GM18907 (cell line): ENCODE results near the gene CENPU.

Source experiments
- ATAC-seq: cut with Tn5 transposase; IDR thresholded peaks from one replicate; pipeline ENCODE4 v1.9.1; 2021; ENCODE audit warnings: mild to moderate bottlenecking, moderate library complexity; ENCODE audit not compliant: unreplicated experiment

The CENPU gene

DNA sequence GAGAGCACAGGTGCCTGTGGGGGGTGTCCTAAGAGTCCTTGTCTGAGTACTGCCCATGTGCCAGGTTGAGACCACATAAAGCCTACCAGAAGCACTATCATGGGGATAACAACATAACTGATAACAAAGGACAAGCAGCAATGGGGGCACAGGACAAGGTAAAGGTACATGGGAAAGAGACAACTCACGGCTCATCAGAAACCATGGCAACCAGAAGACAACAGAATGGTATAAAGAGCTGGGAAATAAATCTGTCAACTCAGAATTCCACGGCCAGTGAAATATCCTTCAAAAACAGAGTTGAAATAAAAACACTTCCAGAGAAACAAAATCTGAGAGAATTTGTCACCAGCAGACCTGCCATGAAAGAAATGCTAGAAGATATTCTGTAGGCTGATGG is 20.0 kb downstream of the CENPU start:
- no peak for ATAC-seq

DNA sequence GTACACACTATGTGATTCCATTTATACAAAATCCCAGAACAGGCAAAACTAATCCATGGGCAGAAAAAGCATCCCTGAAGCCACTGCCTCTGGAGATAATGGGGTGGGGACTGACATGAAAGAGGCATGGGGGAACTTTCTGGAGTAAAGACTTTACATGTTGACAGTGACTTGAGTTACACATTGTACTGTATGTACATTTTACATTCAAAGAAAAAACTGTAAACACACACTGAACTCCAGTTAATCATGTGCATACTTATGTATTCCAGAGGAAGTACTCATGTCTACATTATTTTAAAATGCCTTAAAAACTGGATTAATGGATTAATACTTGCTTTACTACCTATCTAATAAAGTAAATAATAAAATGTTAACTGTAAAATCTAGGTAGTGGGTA is 21.6 kb downstream of the CENPU start:
- ATAC-seq, result no peak

DNA sequence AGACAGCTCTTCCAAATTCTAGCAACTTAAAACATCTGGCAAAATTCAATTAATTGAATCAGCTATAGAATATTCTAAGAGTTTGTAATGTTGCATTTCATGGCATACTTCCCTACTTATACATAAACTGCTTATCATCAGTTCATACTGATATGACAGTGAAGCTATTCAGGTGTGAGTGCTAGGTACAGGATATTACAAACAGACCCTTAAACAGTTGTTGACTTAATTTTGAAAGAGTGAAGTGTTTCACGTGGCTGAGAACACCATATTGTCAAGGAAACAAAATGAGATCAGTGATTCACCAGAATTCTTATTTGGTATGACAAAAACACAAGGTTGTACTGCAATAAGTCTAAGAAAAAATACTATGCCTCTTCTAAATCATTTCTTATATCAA is 27.4 kb downstream of the CENPU start:
- no peak for ATAC-seq

DNA sequence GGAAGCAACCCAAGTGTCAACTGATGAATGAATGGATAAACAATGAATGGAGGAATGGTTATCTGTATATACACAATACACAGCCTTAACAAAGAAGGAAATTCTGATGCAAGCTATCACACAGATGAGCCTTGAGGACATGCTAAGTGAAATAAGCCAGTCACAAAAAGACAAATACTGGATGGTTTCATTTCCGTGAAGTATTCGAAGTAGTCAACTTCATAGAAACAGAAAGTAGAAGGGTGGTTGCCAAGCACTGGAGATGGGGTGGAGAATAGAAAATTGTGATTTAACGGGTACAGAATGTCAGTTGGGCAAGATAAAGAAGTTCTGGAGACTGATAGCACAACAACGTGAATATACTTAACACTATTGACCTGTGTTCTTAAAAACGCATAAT is 28.2 kb downstream of the CENPU start:
- no peak for ATAC-seq

DNA sequence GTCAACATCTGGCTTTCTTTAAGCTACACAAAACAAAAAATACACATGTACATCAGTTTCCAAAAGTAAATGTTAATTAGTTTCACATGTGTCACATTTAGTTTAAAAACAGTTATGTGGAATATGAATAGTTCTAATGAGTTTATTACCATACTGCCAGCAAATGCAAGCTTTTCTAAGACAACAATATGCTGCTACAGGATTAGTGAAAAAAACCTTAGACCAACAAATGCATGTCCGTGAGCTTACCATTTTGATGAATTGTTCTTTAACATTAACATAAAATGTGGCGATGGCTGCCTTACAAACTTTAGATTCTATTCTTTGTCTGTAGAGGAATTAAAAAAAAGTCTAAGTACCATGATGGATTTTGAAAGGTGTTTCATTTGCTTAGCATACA is 31.8 kb downstream of the CENPU start:
- ATAC-seq, result no peak

DNA sequence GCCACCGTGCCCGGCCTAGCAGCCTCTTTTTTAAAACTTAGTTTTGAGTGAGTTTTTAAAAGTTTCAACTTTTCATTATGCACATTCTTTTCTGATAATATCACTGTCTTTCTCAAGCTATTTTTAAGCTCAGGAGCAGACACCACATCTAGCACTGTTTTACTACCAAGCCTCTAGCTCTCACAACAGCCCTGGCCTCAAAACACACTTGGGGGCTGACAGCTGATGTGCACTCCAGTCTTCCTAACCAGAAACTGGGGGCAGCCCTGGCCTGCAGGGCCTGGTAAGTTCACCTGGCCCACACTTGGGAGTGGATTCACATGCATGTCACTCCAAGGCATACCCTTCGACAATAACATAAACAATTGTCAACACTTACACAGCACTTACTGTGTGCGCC is 34.0 kb downstream of the CENPU start:
- no peak for ATAC-seq

DNA sequence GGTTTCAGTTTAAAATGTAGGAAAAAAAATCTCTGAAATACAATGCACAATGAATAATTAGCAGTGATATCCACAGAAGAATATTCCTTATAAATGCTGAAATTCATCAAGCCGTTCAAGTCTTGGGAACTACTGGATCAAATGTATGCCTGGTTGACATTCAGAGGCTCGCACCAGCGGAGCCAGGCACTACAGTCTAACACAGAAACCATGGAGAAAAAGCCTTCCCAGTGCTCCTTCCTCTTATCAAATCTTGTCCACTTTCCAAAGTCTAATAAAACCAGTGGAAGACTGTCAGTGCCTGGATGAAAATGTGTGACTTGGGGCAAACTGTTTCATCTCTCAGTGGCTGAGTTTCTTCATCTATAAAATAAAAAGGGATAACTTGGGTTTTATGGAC is 35.9 kb downstream of the CENPU start:
- no peak for ATAC-seq

- no peak for ATAC-seq
These were observed 38.6 kb downstream of the CENPU start for GRCh38 chr4:184695178-184695896.

GRCh38 chr4:184694412-184694956 is 39.4 kb downstream of the CENPU start:
- ATAC-seq, result no peak

DNA sequence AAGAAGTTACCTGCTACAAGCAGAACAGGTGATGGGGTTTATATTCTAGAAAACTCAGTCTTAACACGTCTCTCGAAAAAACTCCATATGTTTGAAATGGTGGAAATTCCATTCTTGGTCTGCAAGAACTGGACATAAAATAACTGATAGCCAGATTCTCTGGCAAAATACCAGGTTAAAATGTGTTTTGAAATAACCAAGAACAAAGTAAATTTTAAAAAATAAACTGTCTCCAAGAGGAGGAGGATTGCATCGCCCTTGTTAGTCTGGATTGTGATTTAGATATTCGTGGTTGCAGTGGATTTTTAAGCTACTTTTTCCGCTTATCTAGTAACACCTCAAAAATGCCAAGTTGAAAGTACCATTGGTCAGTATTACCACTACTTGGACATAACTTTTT is 40.8 kb downstream of the CENPU start:
- ATAC-seq, result no peak

DNA sequence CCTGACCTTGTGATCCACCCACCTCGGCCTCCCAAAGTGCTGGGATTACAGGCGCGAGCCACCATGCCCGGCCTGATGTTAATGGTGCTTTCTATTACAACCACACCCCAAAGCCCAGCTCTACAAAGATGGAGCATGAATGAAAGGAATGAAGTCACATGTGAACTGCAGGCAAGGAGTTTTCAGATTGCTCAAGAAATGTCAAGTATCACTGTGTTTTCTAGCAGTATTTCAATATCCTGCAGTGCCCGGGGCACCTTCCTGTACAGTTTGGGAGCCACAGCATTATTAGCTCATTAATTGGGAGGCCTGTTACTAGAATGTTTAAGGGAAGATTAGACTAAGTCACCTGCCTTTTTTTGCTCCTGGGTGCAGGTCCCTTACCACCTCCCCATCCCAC is 44.2 kb downstream of the CENPU start:
- no peak for ATAC-seq

DNA sequence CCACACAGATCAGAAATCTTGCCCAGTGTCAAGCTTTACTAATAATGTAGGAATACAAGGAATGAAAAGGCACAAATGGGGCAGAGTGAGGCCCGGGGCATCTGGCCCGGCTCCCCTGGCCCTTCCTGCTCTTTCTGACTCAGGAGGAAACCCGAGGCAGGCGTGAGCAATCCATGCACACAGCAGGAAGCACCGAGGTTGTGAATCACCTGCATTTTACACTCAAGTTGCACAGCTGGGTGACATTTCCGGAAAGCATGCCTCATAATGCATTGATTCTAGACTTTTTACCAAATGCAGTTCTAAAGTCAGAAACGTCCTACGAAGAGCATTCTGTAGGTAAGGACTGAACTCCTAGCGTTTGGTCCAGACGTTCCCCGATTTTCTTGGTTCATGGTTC is 45.4 kb downstream of the CENPU start:
- ATAC-seq, result no peak

GRCh38 chr4:184688005-184688404 is 45.9 kb downstream of the CENPU start:
- ATAC-seq, result no peak

- no peak for ATAC-seq
These were observed 49.3 kb downstream of the CENPU start for GRCh38 chr4:184684491-184685189.

DNA sequence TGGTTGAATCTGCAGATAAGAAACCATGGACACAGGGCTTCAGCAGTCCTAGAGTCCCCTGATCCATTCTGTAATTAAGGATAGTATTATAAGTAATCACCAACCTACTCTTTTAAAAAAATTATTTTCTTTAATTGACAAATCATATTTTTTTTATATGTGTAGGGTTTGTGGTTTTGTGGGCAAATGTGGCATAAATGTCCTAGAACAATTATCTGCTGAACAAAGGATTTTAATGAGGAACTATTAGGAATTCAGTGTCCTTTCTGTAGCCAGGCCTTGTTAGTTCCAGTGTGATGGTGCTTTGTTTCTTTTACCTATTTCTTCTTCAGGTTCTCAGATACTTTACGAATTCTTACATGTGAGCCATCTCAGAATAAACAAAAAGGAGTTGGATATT is 52.0 kb downstream of the CENPU start:
- ATAC-seq, result no peak

DNA sequence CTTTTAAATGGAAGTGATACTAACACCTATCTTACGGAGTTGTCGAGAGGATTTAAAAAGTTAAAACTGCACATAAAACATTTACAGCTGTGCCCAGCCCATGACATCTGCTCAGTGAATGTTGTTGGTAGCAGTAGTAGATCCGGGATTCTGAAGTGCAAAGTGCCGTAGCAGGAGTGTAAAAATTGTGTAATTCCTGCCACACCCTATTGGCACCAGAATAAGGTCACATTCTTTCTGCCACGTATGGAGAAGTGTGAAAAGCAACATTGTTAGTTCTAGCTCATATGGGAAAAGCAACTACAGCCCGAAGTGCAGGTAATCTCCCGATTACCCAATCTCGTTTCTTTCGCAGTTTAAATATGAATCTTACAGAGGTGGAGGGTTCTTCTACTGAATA is 53.2 kb downstream of the CENPU start:
- no peak for ATAC-seq

DNA sequence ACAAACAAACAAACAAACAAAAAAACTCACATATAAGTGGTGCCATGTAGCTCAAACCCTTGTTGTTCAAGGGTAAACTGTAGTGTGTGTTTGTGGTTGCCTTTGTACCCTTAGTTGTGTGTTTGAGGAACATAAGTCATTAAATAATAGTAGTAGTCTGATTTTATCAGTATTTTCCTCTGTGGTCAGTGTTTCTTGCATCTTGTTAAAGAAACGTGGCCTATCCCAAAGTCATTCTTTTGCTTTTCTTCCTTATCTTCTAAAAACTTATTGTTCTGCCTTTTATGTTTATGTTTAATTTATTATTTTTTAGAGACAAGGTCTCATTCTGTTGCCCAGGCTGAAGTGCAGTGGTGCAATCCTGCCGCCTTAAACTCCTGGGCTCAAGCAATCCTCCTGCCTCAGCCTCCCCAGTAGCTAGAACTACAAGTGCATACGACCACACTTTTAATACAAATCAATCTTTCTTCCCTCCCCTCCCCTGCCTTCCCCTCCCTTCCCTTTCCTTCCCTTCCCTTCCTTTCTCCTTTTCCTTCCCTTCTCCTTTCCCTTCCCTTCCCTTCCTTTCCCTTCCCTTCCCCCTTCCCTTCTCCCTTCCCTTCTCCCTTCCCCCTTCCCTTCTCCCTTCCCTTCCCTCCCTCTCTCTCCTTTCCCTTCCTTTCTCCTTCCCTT is 57.9 kb downstream of the CENPU start:
- ATAC-seq, result no peak

DNA sequence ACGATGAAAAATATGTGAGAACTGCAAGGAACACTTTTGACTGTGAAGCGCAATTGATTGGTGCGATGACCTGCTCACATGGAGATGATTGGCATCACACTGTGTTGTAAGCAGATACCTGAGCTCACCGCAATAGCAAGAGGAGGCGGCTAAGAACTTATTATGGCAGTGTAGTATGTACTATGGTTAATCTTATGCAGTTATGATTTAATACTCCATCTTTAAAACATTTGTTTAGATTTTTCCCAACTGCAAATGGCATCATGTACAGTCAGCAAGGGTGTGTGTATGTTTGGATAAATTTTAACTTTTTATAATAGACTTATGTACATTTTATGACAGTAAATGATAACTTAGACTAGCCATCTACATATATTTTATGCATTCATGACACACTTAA is 58.9 kb downstream of the CENPU start:
- ATAC-seq, result no peak

DNA sequence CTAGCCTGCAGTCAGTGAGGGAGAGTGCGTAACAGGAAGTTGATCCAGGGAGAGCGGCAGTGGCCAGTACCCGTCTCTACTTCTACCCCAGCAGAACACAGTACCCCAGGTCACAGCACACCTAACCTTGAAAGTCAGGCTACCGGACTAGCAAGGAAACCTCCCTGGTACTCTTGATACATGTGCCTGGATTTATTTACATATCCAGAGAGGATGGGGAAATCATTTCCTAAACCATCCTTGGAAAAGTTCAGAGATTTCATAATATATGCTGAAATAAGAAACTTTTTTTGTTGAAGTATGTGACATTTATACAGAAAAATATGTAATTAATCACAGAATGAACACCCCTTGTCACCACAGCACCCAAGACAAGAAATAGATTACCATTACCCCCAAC is 59.9 kb downstream of the CENPU start:
- no peak for ATAC-seq

GRCh38 chr4:184672741-184673140 is 61.2 kb downstream of the CENPU start:
- no peak for ATAC-seq

- ATAC-seq, result no peak
These were observed 62.8 kb downstream of the CENPU start for GRCh38 chr4:184671101-184671500.

- ATAC-seq, result no peak
These were observed 64.6 kb downstream of the CENPU start for GRCh38 chr4:184669251-184669650.
